ENCODE data around the gene LIPH.
A peak's percentile ranks its signal among the peaks of the same experiment; 100 is the strongest.
"Not testable (repeated sequence)": the region's sequence is repeated elsewhere in the genome, so short reads cannot be mapped to it uniquely, and the experiment has no call there.

The LIPH gene

DNA sequence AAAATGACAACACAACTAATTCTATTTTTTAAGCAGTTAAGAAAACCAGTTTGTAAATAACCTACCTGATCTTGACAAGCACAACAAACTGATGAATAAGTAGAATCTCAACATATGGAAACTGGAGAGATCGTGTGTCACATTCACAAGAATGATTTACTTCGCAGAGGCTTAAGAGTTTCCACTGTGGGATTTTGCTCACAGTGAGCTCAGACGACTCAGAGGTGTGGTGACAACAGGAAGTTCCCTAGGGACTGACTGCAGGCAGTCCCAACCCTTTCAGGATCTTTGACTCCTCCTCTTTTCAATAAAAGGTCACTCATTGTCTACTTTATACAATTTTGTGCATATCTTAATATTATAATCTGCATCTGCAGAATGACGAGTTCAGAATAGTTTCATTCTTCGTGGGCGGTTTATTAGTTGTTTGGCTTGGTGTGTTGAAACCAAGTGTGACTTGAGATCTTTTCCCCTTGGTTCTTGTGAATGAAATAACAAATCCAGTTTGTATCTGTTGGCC lies at the start of gene LIPH:
Gene LIPH, minus strand, starts transcription at position 231 of the 520 bp plus-strand sequence. Its CDS starts 117 bp downstream, at position 114.
- no peak for DNase-seq

- DNase-seq, result no peak
Observed at GRCh38 chr3:185595526-185595925, 43.1 kb upstream of the LIPH start.

- no peak for DNase-seq
Observed at GRCh38 chr3:185594073-185594472, 41.7 kb upstream of the LIPH start.

DNA sequence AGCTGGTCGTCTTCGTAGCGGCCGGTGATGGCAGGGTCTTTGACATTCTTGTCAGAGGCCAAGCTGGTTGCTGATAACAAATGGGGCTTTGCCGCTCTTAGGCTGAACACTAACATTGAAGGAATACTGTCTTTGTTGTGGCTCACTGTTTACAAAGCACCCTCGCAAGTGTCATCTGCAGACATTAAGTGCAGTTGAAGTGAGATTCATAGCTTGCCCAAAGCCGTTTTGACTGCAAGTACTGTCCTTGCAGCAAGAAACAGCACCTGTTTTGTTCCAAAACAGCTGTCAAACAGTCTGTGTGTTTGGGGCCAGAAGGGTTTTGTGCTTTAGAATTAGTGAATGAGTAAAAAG lies 34.3 kb upstream of the LIPH start:
- DNase-seq, result no peak

DNA sequence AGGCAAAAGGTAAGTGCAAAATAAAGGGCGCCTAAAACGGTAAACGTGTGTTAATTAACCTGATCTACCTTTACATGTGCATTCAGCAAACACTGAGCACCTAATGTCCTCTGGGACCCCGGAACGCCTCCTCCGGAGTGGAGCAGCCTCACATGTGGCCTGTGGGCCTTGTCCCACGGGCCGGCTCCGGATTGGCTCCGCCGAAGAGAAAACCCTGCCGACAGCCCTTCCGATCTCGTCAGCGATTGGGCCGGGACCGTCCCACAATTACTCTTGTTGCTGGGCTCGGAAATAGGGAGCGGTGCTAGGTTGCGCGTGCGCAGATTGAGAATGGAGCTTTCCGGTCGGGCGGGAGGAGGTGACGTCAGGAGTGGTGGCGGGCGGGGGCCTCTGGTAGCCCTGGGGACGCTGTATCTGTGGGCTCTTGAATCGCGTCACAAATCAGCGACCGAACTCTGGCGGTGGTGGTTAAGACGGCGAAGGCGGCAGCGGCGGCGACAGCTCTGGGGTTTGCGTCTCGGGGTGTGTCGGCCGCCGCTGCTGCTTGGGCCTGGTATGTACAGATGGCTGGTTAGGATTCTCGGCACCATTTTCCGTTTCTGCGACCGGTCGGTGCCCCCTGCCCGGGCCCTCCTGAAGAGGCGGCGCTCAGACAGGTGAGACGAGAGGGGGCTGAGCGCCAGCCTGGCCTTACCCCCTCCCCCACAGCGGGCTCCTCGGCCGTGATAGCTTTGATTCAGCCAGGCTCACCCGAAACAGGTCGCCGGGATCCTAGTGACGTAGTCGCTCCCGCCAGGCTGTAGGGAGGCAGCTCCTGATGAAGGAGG lies 33.7 kb upstream of the LIPH start, which contains the start of gene SENP2:
Gene SENP2, plus strand, starts transcription at position 437 of the 827 bp plus-strand sequence. Its CDS starts 119 bp downstream, at position 556.
- DNase-seq, result peak; percentile 100

GRCh38 chr3:185585518-185585858 lies 33.1 kb upstream of the LIPH start:
- DNase-seq, result no peak

DNA sequence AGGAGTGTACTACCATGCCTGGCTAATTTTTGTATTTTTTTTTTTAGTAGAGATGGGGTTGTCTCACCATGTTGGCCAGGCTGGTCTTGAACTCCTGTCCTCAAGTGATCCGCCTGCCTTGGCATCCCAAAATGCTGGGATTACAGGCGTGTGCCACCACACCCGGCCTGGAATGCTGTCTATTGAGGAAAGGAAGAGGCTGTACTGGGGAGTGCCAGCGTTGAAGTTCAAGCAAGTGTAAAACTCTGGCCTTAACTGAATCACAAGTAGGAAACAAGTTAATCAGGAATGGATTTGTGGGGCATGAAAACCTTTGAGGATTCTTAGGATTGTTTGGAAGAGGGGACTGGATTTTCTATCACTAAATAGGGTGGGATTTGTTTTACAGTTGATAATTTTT lies 32.3 kb upstream of the LIPH start:
- no peak for DNase-seq

DNA sequence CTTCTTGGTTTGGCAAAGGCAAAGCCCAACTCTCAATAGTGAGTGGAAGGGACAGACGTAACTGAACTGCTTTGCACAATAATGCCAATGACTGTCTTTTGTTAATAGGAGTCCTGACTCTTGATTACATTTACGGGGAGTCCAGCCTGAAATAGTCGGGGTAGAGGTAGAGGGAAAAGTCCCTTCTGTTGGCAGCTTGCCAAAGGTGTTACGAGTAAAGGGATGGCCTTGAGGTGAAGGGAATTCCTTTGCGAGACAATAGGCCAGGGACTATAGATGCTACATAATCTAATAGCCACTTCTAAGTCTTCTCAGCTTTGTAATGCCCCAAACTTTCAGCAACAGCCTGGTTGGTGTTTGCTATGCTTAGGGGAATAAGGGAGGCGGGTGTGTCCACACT lies 31.5 kb upstream of the LIPH start:
- DNase-seq, result no peak

DNA sequence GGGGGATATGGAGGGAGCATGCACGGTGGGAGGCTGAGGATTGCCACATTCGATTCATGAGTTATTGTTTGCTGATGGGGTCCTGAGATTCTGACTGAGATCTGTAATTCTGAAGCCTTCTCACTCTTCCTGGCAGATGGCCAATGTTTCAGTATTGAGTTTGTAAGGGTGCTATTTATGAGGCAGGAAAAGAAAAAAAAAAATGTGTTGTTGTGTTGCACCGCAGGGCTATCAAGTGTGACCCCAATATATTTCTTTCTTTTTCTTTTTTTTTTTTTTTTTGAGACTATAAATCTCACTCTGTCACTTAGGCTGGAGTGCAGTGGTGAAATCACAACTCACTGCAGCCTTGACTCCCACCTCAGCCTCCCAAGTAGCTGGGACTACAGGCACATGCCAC lies 30.5 kb upstream of the LIPH start:
- DNase-seq, result no peak

DNA sequence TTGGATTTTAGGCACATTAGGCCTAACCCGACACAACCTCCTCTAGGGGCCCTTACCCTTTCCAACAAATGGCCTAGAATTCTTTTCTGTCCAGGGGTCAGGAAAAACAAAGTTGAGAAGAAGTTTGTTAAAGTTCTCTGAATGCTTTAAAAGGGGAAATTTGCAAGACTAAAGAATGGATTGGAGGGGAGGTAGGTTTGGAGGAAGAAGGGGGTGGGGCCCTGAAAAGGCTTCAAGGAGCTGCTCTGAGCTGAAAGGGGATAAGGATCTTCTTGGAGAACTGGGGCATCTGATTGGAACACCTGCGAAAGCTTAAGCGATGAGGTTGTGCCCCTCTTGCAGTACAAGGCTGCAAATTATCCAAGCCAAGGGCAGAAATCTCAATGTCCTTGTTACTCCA lies 29.8 kb upstream of the LIPH start:
- DNase-seq, result no peak

GRCh38 chr3:185575108-185575869 lies 22.9 kb upstream of the LIPH start:
- peak; percentile 30 for DNase-seq

DNA sequence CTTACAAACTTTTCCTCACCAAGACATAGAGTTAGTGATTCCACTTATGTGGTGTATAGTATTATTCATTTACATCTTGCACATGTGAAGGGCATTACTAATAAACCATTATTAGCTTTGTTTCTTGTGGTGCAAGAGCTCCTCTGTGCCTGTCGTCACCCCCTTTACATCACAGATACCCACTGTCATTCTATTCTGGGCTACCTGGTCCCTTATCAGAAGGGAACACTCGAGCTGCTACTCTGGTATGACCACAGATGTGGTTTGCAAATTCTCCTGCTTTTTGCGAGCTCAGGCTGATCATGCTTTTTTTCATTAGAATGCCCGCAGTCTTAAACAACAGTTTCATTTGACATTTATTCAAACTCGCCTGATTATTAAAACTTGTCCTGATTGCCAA lies 19.8 kb upstream of the LIPH start:
- no peak for DNase-seq

GRCh38 chr3:185561958-185562357 lies 9.6 kb upstream of the LIPH start:
- DNase-seq, result no peak

DNA sequence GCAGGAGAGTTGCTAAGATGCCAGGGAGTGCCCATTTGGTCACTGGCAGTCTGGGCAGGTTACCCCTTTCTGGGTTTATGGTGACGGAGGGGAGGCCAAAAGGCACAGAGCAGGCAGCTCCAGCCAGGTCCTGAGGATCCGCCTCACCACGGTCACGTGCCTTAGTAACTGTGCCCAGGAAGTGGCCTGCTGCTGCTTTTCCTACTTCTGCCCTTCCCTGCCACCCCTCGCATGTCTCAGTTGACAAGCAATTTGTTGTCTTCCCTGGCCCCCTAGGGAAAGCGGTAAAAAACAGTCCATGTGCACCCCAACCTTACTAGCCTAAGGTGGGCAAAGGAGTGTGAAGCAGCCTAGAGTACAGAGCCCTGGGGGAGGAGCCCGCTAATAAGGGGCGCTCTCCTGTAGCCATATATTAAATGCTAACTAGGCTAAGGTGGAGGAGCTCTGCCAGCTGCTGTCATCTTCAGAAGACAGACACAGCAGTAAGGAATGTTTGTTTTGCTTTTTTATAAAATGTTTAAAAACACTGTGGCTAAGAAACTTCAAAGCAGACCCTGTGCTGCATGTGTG lies 9.1 kb upstream of the LIPH start:
- peak; percentile 9 for DNase-seq

DNA sequence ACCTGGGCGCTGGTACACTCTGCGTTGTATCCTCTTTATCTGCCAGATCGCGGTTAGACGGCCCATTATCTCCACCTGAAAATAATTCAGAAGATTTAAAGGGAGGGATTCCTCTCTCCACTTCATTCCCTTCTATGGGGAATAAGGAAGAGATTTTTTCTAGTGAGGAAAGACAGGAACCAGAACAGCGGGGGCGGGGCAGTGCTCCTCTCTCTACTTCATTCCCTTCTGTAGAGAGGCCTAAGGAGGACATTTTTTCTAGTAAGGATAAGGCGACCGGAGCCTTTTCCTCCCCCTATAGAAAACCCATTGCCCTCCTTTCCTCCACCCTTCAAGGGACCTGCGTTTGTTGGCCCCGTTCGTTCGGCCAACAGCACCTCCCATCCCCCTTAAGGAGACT lies 8.3 kb upstream of the LIPH start:
- DNase-seq, result no peak

- DNase-seq, result no peak
Observed at GRCh38 chr3:185559706-185560090, 7.3 kb upstream of the LIPH start.

GRCh38 chr3:185558395-185558794 lies 6.0 kb upstream of the LIPH start:
- DNase-seq, result no peak

DNA sequence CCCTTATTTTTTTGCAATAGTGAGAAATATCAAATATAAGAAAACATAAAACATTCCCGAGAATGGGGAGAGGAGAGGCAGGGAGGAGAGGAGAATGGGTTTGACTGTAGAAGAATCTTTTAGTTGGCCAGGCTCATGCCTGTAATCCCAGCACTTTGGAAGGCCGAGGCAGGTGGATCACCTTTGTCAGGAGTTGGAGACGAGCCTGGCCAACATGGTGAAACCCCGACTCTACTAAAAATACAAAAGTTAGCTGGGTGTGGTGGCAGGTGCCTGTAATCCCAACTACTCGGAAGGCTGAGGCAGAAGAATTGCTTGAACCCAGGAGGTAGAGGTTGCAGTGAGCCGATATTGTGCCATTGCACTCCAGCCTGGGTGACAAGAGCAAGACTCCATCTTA lies 4.3 kb upstream of the LIPH start:
- not testable (repeated sequence) for DNase-seq

DNA sequence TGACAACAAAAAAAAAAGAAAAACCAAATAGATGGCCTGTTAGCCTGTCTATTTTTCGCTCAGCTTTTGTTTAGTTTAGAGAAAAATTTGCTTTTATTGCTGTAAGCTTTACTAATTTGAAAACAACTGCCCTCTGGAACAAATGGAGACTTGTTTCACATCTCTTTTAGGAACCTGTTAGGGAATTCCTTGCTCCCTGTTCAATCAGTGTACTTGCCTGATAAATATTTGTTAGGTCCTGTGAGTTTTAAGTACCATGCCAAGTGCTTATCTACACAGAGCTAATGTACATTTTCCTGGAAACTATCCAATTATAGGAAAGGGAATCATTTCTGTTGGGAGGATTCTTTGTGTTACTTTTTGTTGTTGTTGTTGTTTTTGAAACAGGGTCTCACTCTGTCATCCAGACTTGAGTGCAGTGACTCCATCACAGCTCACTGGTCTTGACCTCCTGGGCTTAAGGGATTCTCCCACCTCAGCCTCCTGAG lies 3.5 kb upstream of the LIPH start:
- no peak for DNase-seq

- no peak for DNase-seq
Observed at GRCh38 chr3:185555101-185555501, 2.7 kb upstream of the LIPH start.

DNA sequence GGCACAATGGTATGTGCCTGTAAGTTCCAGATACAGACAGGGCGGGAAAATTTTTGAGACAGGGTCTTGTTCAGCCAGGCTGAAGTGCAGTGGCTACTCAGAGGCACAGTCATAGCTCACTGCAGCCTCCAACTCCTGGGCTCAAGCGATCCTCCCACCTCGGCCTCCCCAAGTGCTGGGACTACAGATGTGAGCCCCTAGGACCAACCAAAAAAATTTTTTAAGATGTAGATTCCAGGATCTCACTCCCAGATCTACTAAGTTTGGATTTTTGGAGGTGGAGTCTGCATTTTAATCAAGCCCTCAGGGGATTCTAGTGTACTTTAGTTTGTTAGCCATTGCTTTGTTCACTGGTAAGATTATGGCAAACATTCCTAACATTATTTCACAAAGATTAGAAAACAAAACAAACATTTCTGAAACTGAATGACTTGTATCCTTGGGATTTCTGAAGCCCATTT lies 2.7 kb downstream of the LIPH start:
- DNase-seq, result no peak

- DNase-seq, result no peak
Observed at GRCh38 chr3:185549122-185549521, 3.3 kb downstream of the LIPH start.

- no peak for DNase-seq
Observed at GRCh38 chr3:185540695-185541094, 11.7 kb downstream of the LIPH start.

- no peak for DNase-seq
Observed at GRCh38 chr3:185539934-185540333, 12.5 kb downstream of the LIPH start.
